ENCODE results near the gene REPS2.

REPS2 gene

GRCh38 chrX:17007134-17007768 is 60.8 kb downstream of the REPS2 start:
- no peak for DNase-seq

DNA sequence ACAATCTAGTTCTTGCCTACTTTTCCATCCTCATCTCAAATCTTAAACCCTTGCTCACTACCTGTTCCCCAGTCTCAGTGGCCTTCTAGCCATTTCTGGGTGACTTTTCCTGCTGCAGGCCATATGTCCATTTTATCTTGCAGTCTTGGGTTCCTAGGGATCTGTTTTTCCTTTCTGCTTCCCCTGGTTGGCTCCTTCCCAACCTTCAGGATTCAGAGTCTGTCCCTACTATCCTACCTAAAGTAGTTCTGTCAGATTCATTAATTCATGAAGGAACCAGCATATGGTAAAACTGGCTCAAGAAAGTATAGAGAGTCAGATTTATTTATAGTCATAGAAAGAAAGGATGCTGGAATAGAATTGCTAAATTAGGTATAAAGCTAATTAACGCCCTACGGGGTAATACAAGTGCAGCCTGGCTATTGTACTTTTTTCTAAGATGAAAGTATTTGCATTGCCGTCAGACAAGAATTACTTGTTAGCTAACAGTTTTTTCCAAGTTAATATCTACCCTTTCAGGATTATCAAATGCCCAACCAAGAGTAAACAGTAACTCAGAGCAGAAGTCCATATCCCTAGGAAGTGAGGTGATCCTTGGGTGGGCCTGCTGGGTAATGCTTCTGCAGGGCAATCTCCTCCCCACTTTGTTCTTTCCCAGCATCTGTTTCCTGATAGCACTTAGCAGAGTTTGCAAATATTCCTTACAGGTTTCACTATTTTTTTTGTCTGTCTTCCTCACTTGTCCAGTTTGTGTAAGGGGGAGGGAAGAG is 63.6 kb downstream of the REPS2 start:
- no peak for DNase-seq

GRCh38 chrX:17012465-17012864 is 66.0 kb downstream of the REPS2 start:
- no peak for DNase-seq

GRCh38 chrX:17014216-17014615 is 67.8 kb downstream of the REPS2 start:
- DNase-seq: no peak

DNA sequence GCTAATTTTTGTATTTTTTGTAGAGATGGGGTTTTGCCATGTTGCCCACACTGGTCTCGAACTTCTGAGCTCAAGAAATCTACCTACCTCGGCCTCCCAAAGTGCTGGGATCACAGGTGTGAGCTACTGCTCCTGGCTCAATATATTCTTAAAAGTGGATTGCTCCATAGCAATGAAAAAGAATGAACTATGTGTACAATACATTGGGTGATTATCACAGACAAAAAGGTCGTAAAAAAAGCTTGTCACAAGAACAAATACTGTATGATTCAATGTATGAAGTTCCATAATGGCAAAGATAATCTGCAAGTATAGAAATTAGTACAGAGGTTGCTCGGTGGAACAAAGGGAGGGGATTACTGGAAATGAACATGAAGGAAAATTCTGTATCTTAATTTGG is 70.7 kb downstream of the REPS2 start:
- DNase-seq: no peak

DNA sequence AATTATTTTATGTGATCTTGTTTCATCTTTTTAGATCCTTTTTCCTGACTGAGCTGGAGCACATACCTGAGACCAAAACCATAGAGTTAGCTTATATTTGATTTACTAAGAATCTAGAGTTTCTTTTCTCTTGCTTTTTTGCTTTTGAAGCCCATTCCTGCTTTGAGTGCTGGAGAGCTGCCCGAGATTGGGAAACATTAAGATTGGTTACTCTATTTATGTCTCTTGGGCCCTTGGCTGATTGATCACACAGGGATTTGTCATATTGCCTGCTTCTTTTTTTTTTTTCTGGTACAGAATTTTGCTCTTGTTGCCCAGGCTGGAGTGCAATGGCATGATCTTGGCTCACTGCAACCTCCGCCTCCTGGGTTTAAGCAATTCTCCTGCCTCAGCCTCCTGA is 73.9 kb downstream of the REPS2 start:
- no peak for DNase-seq

DNA sequence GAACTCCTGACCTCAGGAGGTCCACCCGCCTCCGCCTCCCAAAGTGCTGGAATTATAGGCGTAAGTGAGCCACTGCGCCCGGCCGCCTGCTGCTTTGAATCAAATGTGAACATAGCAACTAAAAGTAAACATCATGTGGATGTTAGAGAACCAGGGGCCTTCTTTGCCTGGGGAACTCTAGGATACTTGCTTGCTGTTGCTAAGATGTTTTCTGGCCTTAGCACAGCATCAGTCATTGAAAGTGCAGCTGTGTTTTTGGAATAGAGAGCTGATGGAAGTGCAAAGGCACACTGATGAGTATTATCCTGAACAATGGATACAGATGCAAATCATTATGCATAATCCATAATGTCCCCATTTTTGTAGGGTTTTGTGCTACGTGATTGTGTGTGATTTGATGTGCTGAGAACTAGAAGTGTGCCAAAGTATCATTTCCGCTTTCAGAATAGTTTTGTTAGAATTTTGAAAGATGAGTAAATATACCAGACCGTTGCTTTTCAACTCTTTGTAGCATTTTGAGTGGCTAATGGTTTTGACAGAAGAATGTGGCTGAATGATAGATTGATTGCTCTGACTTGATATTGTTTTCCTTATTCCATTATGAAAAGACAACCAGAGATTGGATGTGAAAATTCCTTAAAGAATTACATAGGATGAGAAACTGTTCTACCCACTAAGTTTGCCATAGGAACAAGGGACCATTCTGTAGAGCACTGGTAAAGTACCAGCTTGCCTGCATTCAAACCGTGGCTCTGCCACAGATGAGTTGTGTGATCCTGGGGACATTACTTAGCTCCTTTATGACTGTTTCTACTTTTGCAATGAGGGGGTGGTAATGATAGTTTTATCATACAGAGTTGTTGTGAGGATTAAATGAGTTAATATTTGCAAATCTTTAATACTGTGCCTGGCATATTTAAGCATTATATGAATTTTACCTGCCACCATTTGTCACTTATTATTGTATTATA is 74.7 kb downstream of the REPS2 start:
- DNase-seq: no peak

GRCh38 chrX:17021851-17022604 is 75.6 kb downstream of the REPS2 start:
- DNase-seq: no peak

DNA sequence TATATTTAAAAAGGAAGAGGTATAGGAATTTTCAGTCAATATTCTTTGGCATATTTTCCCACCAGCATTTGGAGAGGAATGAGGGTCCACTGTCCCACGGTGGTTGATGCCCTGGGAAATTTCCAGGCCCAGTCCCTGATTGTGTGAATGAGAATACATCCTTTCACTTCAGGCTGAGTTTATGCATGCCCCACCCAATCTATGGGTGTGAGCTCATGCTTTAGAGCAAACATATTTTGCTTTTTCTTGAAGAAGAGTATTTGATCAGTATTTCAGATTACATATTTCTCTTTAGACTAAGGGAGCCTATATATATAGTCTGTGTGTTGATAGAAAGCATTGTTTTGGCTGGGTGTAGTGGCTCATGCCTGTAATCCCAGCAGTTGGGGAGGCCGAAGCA is 77.2 kb downstream of the REPS2 start:
- no peak for DNase-seq

DNA sequence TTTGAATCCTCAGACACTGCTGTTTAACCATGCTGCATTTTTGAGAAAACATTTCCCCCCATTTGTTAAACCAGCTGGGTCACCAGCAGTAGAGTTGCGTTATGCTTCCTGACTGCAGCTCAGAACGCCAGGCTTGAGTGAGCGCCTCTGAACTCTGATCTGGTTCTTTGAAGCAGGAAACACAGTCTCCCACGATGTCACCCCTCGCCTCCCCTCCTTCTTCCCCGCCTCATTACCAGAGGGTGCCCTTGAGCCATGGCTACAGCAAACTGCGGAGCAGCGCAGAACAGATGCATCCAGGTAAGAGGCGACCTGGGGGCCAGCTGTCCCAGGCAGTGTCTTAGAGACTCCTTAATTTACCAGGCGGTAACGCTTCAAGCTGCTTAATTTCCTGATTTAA is 78.4 kb downstream of the REPS2 start:
- no peak for DNase-seq

DNA sequence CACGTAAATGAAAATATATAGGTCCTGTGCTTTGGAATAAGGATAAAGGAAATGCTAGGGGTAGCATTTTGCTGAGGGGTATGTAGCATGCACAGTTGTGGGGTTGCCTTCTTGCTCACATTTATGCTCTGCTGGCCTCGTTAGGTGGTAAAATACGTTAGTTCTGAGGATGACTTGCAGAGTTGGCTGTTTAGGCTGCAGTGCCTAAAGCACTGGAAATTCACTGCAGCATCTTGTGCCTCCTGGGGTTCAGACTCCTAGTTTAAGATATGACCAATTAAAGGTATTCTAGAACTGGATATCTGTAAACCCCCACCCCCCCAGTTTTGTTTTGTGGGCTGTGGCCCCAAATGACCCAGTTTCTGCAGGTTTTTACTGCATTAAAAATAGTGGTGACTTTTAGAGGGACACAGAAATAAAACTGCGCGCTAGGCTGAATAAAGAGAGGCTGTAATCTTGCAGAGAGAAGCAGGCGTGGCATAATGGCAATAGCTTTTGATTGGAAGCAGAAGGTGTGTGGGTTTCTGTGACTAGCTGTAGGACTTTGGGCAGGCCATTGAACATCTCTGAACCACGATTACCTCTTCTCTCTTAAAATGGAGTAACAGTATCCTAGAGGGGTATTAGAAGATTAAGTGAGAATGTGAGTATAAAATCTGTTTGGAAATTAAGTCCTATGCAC is 79.3 kb downstream of the REPS2 start:
- no peak for DNase-seq

GRCh38 chrX:17027931-17028330 is 81.5 kb downstream of the REPS2 start:
- no peak for DNase-seq

DNA sequence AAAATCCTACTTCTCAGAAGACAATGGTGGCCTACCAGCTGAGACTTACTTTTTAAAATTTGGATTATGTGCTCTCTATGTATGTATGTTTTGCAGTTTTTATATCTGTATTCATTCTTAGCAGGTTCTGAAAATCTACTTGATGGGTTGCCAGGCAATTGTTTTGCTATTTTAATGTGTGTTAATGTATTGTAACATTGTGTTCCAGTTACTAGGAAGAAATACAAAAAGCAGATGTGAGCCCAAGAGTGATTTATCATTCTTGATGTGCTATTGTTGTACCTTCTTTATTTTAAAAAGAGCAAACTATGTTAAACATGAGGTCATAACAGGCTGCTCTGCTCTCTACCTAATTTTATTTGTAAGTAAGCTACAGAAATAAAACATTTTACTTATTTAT is 81.9 kb downstream of the REPS2 start:
- no peak for DNase-seq

GRCh38 chrX:17030092-17030491 is 83.6 kb downstream of the REPS2 start:
- DNase-seq: no peak

DNA sequence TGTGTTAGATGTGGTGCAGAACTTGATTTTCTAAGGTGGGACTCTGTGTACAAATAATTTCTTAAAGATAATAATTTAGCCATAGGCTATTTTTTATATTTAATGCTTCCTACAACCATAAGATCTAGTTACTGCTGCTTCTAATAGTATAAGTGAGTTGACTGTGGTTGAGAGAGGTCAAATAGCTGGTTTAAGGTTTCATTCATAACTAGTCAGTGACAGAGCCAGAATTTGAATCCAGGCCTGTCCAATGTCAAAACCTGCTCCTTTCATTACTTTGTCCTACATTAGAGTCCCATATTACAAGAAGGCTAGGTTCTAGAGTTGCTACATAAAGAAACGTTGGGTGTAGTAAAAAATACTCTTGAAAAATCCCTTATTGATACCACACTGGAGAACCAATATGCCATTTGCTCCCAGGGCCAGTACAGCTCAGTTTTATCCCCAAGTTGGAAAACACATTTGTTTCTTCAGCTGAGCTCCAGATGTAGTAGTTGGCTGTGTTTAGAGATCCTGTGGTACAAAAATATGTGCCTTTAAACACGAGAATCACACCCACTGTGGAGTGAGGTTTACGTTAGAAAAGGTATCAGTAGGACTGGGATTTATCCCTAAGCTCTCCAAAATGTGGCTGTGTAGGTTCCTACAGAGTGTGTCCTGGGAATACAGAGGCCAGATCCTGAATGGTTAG is 84.3 kb downstream of the REPS2 start:
- DNase-seq: no peak

- DNase-seq: no peak
These were observed 85.4 kb downstream of the REPS2 start for GRCh38 chrX:17031827-17032226.

DNA sequence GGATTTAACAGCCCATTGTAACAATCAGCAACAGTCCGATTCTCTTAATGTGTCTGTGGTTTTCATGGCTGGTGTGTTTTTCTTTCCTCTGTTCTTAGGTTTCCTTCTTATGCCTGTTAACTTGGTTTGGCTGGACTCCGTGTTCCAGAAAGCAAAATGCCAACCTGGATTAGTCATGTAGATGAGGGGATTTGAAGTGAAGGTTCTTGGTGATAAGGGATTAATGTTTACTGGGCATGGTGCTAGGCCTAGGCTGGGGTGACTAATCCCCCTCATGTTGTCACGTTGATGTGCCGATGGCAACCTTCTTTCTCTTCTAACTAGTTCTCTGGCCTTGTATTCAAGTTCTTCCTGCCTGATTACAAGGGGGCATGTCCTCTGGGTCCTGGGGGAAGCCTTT is 85.9 kb downstream of the REPS2 start:
- no peak for DNase-seq

DNA sequence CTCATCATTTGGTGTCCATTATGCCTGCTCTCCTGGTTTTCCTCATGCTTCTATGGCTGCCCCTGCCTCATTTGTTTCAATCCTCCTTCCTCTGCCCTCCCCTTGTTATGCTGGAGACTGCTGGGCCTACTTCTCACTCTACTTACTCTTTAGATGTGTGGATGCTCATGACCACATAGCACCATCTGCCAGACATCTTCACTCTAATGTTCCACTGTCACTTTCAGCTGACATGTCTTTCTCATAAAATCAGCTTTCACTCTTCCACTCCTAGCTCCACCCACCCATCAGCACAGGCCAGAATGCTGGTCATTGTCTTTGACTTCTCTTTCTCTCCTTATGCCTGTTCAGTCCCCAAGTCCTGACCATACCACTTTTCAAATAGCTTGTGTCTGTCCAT is 86.8 kb downstream of the REPS2 start:
- no peak for DNase-seq

DNA sequence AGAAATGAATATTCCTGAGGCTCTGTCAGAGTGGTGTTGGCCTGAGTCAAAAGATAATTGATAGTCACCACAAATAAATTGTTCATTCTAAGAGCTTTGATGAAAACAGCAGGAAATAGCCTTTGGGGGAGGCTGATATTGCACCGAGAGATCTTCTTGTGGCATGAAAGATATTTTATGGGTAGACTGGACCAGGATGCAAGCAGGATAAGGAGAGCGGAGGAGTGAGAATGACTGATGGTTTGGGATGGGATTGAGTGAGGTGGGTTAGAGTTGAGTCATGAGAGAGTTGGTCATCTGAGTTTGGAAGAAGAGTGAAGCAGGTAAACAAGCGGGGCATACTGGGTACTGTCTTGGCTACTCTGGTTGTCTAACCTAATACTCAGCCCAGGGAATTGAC is 88.7 kb downstream of the REPS2 start:
- DNase-seq: no peak

DNA sequence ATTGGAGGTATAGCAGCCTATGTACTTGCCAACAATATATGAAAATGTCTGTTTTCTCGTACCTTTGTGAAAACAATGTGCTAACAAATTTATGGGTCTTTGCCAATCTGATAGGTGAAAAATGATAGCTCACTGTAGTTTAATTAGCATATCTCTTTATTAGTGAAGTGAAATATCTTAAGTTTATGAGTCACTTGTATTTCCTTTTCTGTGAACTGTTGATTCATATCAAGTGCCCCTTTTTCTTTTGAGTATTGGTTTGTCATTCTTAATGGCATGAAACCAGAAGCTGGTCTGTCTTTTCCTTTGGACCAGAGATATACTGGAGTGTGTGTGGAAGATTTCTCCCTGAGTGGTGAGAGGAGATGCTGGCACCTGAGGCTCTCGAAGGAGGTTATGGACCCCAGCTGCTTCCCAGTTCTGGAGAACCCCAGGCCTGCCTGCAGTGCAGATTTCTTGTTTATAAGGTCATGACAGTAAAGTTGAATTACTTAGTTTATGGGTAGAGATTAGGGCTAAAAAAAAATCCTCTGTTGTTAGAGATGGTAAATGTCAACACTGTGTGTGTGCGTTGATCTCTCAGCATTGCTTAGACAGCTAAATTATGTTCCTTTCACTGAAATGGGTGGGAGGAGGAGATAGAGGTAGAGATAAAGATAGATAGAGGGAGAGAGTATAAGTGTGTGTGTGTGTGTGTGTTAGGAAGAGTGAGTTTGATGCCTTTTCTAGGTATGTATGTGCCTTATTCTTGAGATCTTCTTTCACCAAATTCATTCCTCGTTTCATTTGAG is 89.9 kb downstream of the REPS2 start:
- no peak for DNase-seq

GRCh38 chrX:17038277-17038676 is 91.8 kb downstream of the REPS2 start:
- no peak for DNase-seq

Data from stimulated activated naive CD4-positive, alpha-beta T cell (primary cell).